GM18951 (cell line): Measurements from ENCODE around the gene WDR41.

Experiments used
- POLR2A ChIP-seq: IDR thresholded peaks from 4 replicates; pipeline ENCODE4 v1.6.1; 2011; ENCODE audit warnings: mild to moderate bottlenecking; ENCODE audit not compliant: insufficient read length, insufficient read depth; ENCODE audit errors: extremely low read depth
- in situ Hi-C: fragments of 300-500 bp; cut with MboI; formaldehyde crosslinking; loops from one replicate; pipeline ENCODE4 v1.12.0; 2022; ENCODE audit warnings: low sequenced_read_pairs, mixed read lengths, inconsistent platforms; ENCODE audit not compliant: unreplicated experiment

Gene WDR41

DNA sequence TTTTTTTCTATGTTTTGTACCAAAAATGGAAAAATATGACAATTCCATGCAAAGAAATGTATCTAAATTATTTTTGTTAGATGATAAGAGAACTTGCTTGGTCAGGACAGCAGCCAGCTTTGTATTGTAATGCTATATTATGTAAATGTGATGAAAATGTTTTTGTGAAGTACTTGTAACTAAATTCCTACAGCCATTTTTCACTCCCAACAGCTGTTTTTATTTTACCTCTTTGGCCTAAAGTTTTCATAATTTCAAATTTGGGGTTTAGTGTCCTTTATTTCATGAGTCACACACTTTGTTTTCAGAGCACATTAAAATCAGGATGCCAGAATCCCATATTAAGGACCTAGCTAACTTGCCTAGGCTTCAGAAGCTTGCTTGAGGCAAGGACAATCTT lies 64.1 kb downstream of the WDR41 start:
- in situ Hi-C loops: no loop called here
- TF ChIP-seq POLR2A: no peak

- in situ Hi-C loops: no loop called here
- no peak for TF ChIP-seq POLR2A
Observed at GRCh38 chr5:77426670-77427069, 65.4 kb downstream of the WDR41 start.

DNA sequence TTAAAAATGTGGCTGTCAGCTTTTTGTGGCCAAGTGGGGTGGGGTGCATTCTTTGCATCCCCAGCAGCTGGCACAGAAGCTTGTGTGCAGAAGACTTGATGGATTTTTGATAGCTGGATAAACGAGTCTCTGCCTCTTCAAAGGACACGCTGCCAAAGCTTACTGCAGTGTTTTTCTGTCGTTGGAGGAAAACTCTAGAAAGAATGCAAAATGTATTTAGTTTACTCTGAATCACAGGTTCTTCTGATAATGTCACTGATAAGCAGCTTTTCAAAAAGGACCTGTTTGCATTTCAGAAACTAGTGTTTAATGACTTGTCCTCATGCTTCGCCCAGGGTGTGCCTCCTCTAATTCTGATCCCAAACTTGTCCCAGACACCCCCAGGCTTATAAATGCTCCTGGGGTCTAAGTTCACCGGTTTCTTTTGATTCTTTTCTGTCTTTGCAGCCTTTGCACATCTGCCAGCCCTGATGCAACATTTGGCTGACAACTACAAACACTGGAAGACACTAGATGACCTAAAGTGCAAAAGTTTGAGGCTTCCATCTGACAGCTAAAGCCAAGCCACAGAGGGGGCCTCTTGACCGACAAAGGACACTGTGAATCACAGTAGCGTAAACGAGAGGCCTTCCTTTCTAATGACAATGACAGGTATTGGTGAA lies 66.0 kb downstream of the WDR41 start:
- no peak for TF ChIP-seq POLR2A
- in situ Hi-C loops: no loop called here

DNA sequence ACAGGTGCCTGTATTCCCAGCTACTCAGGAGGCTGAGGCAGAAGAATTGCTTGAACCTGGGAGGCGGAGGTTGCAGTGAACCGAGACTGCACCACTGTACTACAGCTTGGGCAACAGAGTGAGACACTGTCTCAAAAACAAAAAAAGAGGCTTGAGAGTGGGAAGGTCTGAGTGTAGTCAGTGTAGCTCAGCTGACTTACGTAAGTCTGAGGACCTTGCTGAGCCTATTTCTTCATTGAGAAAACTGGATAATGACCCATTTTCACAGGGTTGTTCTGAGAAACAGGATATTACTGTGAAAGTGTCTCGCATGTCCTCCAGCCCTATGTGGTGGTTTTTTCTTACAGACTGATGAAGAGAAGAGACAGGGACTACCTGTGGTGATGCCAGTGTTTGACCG lies 66.7 kb downstream of the WDR41 start:
- TF ChIP-seq POLR2A: no peak
- in situ Hi-C loops: no loop called here

DNA sequence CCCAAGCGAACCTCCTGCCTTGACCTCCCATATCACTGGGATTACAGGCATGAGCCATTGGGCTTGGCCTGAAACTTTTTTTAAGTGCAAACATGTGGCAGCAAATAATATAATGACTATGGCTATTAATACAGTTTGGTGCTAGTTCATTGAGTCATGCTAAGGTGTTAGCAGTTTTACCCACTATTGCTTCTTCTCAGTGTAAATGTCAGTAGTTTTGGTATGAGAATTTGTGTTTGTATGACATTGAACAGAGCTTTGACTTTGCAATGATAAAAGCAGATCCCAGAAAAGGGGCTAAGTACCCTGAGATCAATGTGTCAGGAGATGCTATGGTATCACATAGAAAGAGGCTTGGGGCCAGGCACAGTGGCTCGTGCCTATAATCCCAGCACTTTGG lies 67.2 kb downstream of the WDR41 start:
- no peak for TF ChIP-seq POLR2A
- in situ Hi-C loops: no loop called here

- in situ Hi-C loops: no loop called here
- TF ChIP-seq POLR2A: no peak
Observed at GRCh38 chr5:77423022-77423750, 68.9 kb downstream of the WDR41 start.

DNA sequence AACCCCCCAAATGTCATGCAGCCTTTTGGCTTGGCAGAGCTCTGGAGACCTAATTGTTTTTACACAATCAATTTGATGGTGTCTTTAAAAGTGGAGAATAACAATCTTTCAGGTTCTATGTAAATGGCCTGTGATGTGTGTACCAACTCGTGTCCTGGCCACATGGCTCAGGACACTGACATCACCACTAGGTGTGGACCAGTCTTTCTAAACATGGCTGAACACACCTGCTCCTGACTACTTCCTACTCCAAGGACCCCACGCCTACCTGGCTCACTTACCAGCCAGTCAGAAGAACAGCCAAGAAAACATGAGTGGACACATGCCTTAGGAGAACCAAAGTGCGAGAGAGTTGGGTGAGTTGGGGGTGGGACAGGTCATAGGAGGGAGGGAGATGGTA lies 71.2 kb downstream of the WDR41 start:
- TF ChIP-seq POLR2A: no peak
- in situ Hi-C loops: no loop called here

DNA sequence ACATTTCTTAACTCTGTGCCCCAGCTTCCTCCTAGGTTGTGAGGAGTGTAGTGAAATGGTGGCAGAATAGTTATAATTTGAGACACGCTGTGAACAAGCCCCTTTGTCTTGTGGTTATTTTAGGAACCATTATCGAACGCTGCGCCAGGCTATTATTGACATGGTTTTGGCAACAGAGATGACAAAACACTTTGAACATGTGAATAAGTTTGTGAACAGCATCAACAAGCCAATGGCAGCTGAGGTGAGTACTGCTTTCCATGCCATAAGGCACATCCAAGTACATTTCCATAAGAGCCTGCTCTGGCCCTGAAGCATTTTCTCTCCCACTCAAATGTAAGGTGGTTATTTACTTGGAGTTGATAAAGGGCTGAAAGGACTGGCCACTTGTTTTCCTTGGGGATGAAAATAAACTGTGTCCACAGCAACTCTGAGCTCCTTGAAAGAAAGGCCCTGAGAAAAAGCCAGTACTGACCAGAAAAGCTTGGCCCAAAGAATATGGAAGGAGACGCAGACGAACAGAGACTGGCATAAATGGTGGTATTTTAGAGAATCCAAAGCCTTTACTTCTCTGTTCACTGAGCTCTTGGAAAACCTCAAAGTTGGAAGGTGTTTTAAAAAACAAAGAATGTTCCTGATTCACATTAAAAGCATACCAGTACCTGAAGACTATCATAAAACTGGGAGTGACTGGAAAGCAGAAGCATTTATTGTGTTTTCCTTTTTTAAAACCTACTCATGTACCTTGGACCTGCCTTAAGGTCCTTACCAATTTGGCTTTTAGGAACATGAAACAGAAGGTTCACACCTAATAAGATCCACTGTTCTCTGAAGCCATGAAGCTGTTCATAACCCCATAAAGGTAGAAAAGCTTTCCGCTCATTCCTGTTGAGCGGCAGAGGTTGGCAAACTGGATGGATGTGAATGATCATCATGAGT lies 72.2 kb downstream of the WDR41 start:
- TF ChIP-seq POLR2A: no peak
- in situ Hi-C loops: no loop called here

GRCh38 chr5:77418601-77419581 lies 73.2 kb downstream of the WDR41 start:
- TF ChIP-seq POLR2A: no peak
- in situ Hi-C loops: no loop called here

DNA sequence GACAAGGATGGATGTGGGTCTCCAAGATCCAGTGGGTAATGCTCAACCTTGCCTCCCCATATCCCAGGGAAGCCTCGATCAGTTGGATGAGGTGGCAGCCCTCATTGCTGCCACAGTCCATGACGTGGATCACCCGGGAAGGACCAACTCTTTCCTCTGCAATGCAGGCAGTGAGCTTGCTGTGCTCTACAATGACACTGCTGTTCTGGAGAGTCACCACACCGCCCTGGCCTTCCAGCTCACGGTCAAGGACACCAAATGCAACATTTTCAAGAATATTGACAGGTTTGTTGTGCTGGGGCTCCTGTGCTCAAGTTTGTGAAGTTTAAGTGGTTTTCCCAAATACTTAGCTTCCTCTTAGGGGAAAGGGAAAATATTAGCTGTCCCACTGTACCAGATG lies 74.0 kb downstream of the WDR41 start:
- in situ Hi-C loops: no loop called here
- no peak for TF ChIP-seq POLR2A

GRCh38 chr5:77413049-77413448 lies 79.1 kb downstream of the WDR41 start:
- no peak for TF ChIP-seq POLR2A
- in situ Hi-C loops: no loop called here

GRCh38 chr5:77409870-77410621 lies 82.1 kb downstream of the WDR41 start:
- in situ Hi-C loops: no loop called here
- TF ChIP-seq POLR2A: no peak
